ENCODE measurements around the gene STK24.
A peak's percentile ranks its signal among the peaks of the same experiment; 100 is the strongest.

The STK24 gene

DNA sequence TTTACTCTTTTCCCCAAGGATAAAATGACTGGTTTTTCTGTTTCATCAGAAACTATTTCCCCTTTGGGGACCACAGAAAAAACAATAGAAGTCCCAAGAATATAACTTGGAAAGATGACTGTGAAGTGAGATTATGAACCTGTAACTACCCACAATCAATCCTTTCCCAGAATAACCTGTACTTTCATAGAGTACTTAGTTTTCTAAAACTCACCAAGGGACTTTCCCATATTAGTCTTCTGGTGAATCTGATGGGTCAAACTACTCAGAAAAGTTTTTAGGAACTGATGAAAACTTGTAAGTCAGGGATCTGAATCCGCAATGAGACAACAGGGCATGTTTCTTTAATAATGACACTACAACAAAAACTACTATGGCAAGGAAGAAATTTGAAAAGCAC, 62.6 kb downstream of the STK24 start:
- H3K9me3 ChIP-seq (ENCODE audit: control insufficient read depth, low read length), result no peaks in the 10 kb centered on the region
- no peak for DNase-seq (ENCODE audit: low read depth)
- H3K4me3 ChIP-seq (ENCODE audit: low read length), result no peak overlapping the region
- no peaks in the 10 kb centered on the region for H3K27me3 ChIP-seq (replicated peaks; ENCODE audit: control insufficient read depth, insufficient read depth, low read length)
- peaks cover 14% of the 10 kb centered on the region for H3K4me1 ChIP-seq (ENCODE audit: control insufficient read depth, insufficient read depth, low read length)
- peaks cover 11% of the 10 kb centered on the region for H3K36me3 ChIP-seq (ENCODE audit: control insufficient read depth, insufficient read depth, low read length, severe bottlenecking)
- no peak overlapping the region for H3K9ac ChIP-seq (ENCODE audit: low read length)

DNA sequence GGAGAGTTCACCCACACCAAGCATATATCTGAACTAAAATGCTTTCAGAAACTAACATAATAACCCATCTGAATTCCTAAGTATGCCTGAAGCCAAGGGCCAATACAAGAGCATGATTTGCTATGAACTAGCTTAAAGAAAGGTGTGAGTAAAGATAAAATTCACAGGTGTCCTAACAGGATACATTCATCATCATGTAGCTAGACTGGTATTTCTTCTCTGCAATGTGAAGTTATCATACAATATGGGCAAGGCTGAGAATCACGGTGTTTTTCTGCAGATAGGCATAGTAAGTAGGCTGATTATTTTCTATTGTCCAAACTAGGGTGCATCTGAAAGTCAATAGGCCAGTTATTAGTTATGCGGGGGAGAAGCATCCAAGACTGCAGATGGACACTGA, 63.1 kb downstream of the STK24 start:
- H3K4me1 ChIP-seq (ENCODE audit: control insufficient read depth, insufficient read depth, low read length), result peaks cover 18% of the 10 kb centered on the region
- no peak overlapping the region for H3K4me3 ChIP-seq (ENCODE audit: low read length)
- no peaks in the 10 kb centered on the region for H3K9me3 ChIP-seq (ENCODE audit: control insufficient read depth, low read length)
- no peaks in the 10 kb centered on the region for H3K27me3 ChIP-seq (replicated peaks; ENCODE audit: control insufficient read depth, insufficient read depth, low read length)
- H3K36me3 ChIP-seq (ENCODE audit: control insufficient read depth, insufficient read depth, low read length, severe bottlenecking), result peaks cover 11% of the 10 kb centered on the region
- H3K9ac ChIP-seq (ENCODE audit: low read length), result no peak overlapping the region
- DNase-seq (ENCODE audit: low read depth), result no peak

DNA sequence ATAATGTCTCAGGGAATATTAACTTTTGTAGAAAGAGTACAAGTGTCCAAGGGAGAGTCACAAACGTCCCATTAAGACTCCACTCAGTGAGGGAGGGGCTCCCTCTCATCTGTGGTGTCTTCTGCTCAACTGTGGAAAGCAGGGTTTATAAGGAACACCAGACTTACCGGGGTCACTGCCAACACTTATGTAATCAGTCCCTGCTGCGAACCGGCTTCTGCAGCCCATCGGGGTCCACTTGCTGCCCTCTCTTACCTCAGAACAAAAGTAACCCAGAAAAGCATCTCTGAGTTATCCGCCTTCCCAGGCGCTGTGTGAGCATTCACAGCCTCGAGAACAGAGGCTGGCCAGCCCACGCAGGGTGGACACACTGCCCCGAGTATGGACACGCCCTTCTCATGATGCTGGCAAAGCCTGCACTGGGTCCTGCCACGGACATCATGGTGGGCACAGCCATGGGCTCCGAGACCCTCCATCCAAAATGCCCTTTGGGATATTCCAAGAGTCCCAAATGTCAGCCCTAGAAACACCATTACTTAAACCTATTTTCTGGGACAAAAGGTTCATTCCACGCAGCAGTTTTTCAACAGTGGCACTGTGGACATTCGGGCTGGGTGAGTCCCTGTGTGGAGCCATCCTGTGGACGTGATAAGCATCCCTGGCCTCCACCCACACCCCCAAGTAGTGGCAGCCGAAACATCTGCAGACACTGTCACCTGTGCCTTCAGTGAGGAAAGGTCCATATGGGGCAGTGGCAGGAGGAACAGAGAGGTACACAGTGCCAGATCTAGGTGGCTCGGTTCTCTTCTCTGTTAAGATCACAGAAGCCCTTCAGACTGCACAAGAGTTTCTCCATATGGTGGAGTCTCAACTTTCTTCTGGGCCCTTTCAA, 63.9 kb downstream of the STK24 start:
- peaks cover 4% of the 10 kb centered on the region for H3K36me3 ChIP-seq (ENCODE audit: control insufficient read depth, insufficient read depth, low read length, severe bottlenecking)
- no peak overlapping the region for H3K4me3 ChIP-seq (ENCODE audit: low read length)
- H3K27me3 ChIP-seq (replicated peaks; ENCODE audit: control insufficient read depth, insufficient read depth, low read length), result no peaks in the 10 kb centered on the region
- H3K9ac ChIP-seq (ENCODE audit: low read length), result no peak overlapping the region
- peaks cover 26% of the 10 kb centered on the region for H3K4me1 ChIP-seq (ENCODE audit: control insufficient read depth, insufficient read depth, low read length)
- H3K9me3 ChIP-seq (ENCODE audit: control insufficient read depth, low read length), result no peaks in the 10 kb centered on the region
- DNase-seq (ENCODE audit: low read depth), result no peak

- H3K27me3 ChIP-seq (replicated peaks; ENCODE audit: control insufficient read depth, insufficient read depth, low read length), result no peaks in the 10 kb centered on the region
- DNase-seq (ENCODE audit: low read depth), result no peak
- no peak overlapping the region for H3K4me3 ChIP-seq (ENCODE audit: low read length)
- H3K9ac ChIP-seq (ENCODE audit: low read length), result no peak overlapping the region
- no peaks in the 10 kb centered on the region for H3K36me3 ChIP-seq (ENCODE audit: control insufficient read depth, insufficient read depth, low read length, severe bottlenecking)
- H3K4me1 ChIP-seq (ENCODE audit: control insufficient read depth, insufficient read depth, low read length), result peaks cover 36% of the 10 kb centered on the region
- no peaks in the 10 kb centered on the region for H3K9me3 ChIP-seq (ENCODE audit: control insufficient read depth, low read length)
Measured at GRCh38 chr13:98511435-98511834, 65.5 kb downstream of the STK24 start.

DNA sequence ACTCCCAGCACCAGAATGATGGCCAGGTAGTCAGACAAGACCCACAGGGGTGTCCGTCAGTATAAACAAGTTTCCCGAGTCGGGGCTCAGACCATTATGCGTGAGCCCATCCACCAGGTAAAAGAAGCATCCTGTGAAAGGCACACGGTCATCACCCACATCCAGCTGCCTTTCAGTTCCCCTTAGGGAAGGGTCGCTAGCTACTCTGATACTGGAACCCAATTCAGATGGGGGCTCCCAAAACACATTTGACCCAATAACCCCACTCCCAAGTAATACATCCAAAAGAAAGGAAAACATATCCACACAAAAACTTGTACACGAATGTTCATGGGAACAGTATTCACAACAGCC, 66.8 kb downstream of the STK24 start:
- Histone ChIP-seq H3K27me3 (replicated peaks; ENCODE audit: control insufficient read depth, insufficient read depth, low read length) (no peaks in the 10 kb centered on the region), H3K36me3 (ENCODE audit: control insufficient read depth, insufficient read depth, low read length, severe bottlenecking) (no peaks in the 10 kb centered on the region), H3K9ac (ENCODE audit: low read length) (no peak overlapping the region), H3K9me3 (ENCODE audit: control insufficient read depth, low read length) (no peaks in the 10 kb centered on the region), H3K4me1 (ENCODE audit: control insufficient read depth, insufficient read depth, low read length) (peaks cover 38% of the 10 kb centered on the region), H3K4me3 (ENCODE audit: low read length) (no peak overlapping the region)
- DNase-seq (ENCODE audit: low read depth), result no peak

DNA sequence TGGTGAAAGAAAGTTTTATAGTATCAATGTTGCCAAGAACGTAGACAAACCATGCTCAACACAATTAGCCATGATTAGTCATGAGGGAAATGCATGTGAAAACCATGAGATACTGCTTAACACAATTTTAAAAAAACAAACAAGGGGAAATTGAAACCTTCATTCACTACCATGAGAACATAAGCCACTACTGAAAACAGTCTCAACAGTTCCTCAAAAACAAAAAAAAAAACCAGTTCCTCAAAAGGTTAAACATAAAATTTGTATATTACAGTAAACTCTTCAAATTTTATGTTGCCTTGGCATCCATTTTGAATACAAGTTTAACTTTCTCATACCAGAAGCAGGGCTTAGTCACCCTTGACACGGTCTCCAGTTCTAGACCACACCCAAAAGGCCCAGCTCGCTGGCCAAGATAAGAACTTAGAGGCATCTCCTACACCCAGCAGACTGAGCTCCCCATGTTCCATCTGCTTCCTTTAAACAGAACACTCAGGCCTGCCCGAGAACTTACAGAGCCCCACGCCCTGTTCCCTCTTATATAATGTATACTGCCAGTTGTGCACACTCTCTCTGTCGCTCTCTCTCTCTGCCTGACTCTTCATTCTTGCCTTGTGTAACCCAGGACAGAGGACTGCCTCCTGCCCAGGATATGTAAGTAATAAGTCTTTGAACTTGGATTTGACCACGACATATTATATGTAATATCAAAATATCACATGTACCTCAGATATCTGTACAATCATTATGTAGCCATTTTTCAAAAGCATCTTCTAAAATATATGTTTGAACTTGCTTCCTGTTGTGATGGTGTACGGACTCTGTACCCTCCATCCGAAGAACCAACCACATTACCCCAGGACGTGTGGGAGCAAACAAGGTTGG, 67.4 kb downstream of the STK24 start:
- no peaks in the 10 kb centered on the region for H3K27me3 ChIP-seq (replicated peaks; ENCODE audit: control insufficient read depth, insufficient read depth, low read length)
- no peaks in the 10 kb centered on the region for H3K36me3 ChIP-seq (ENCODE audit: control insufficient read depth, insufficient read depth, low read length, severe bottlenecking)
- no peaks in the 10 kb centered on the region for H3K9me3 ChIP-seq (ENCODE audit: control insufficient read depth, low read length)
- H3K4me3 ChIP-seq (ENCODE audit: low read length), result peak overlapping the region; percentile 21
- no peak overlapping the region for H3K9ac ChIP-seq (ENCODE audit: low read length)
- peak; percentile 87 for DNase-seq (ENCODE audit: low read depth)
- peaks cover 38% of the 10 kb centered on the region for H3K4me1 ChIP-seq (ENCODE audit: control insufficient read depth, insufficient read depth, low read length)

GRCh38 chr13:98508685-98509084, 68.2 kb downstream of the STK24 start:
- DNase-seq (ENCODE audit: low read depth), result peak; percentile 66
- no peak overlapping the region for H3K9ac ChIP-seq (ENCODE audit: low read length)
- H3K9me3 ChIP-seq (ENCODE audit: control insufficient read depth, low read length), result no peaks in the 10 kb centered on the region
- H3K4me1 ChIP-seq (ENCODE audit: control insufficient read depth, insufficient read depth, low read length), result peaks cover 44% of the 10 kb centered on the region
- H3K4me3 ChIP-seq (ENCODE audit: low read length), result peak overlapping the region; percentile 35
- H3K36me3 ChIP-seq (ENCODE audit: control insufficient read depth, insufficient read depth, low read length, severe bottlenecking), result no peaks in the 10 kb centered on the region
- no peaks in the 10 kb centered on the region for H3K27me3 ChIP-seq (replicated peaks; ENCODE audit: control insufficient read depth, insufficient read depth, low read length)

- peak overlapping the region; percentile 35 for H3K4me3 ChIP-seq (ENCODE audit: low read length)
- peaks cover 48% of the 10 kb centered on the region for H3K4me1 ChIP-seq (ENCODE audit: control insufficient read depth, insufficient read depth, low read length)
- H3K36me3 ChIP-seq (ENCODE audit: control insufficient read depth, insufficient read depth, low read length, severe bottlenecking), result no peaks in the 10 kb centered on the region
- no peaks in the 10 kb centered on the region for H3K27me3 ChIP-seq (replicated peaks; ENCODE audit: control insufficient read depth, insufficient read depth, low read length)
- no peak overlapping the region for H3K9ac ChIP-seq (ENCODE audit: low read length)
- DNase-seq (ENCODE audit: low read depth), result peak; percentile 55
- H3K9me3 ChIP-seq (ENCODE audit: control insufficient read depth, low read length), result no peaks in the 10 kb centered on the region
Measured at GRCh38 chr13:98508280-98508679, 68.6 kb downstream of the STK24 start.

GRCh38 chr13:98507282-98507797, 69.6 kb downstream of the STK24 start:
- peak; percentile 52 for DNase-seq (ENCODE audit: low read depth)
- Histone ChIP-seq H3K4me3 (ENCODE audit: low read length) (no peak overlapping the region), H3K4me1 (ENCODE audit: control insufficient read depth, insufficient read depth, low read length) (peaks cover 57% of the 10 kb centered on the region), H3K9me3 (ENCODE audit: control insufficient read depth, low read length) (no peaks in the 10 kb centered on the region), H3K27me3 (replicated peaks; ENCODE audit: control insufficient read depth, insufficient read depth, low read length) (no peaks in the 10 kb centered on the region), H3K9ac (ENCODE audit: low read length) (no peak overlapping the region), H3K36me3 (ENCODE audit: control insufficient read depth, insufficient read depth, low read length, severe bottlenecking) (no peaks in the 10 kb centered on the region)

DNA sequence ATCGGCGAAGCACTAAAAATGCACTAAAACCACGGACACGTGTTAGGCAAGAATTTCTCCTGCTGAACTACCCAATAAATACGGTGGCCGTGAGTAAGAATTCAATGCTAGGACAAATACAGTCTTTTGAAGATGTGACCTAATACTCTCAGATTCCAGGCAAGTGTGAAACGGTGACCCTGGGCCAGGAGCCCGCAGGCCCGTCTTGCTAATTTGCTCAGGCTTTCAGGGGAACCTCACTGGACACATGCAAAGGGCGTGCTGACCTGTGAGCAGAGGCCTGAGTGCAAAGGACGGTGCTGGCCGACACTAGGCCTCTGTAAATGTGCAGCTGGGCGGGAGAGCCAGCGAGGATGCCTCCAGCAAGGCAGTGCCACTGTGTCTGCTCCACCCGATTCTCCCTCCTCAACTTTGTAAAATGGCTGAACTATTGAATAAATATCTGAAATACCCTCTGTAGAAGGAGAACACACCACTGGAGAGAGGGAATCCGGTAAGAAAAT, 70.1 kb downstream of the STK24 start:
- no peak for DNase-seq (ENCODE audit: low read depth)
- Histone ChIP-seq H3K9ac (ENCODE audit: low read length) (no peak overlapping the region), H3K4me3 (ENCODE audit: low read length) (no peak overlapping the region), H3K9me3 (ENCODE audit: control insufficient read depth, low read length) (no peaks in the 10 kb centered on the region), H3K36me3 (ENCODE audit: control insufficient read depth, insufficient read depth, low read length, severe bottlenecking) (no peaks in the 10 kb centered on the region), H3K4me1 (ENCODE audit: control insufficient read depth, insufficient read depth, low read length) (peaks cover 63% of the 10 kb centered on the region), H3K27me3 (replicated peaks; ENCODE audit: control insufficient read depth, insufficient read depth, low read length) (no peaks in the 10 kb centered on the region)

- Histone ChIP-seq H3K9me3 (ENCODE audit: control insufficient read depth, low read length) (no peaks in the 10 kb centered on the region), H3K4me1 (ENCODE audit: control insufficient read depth, insufficient read depth, low read length) (peaks cover 64% of the 10 kb centered on the region), H3K36me3 (ENCODE audit: control insufficient read depth, insufficient read depth, low read length, severe bottlenecking) (no peaks in the 10 kb centered on the region), H3K9ac (ENCODE audit: low read length) (no peak overlapping the region), H3K4me3 (ENCODE audit: low read length) (no peak overlapping the region), H3K27me3 (replicated peaks; ENCODE audit: control insufficient read depth, insufficient read depth, low read length) (no peaks in the 10 kb centered on the region)
- no peak for DNase-seq (ENCODE audit: low read depth)
Measured at GRCh38 chr13:98506322-98506721, 70.6 kb downstream of the STK24 start.

All from adipocyte (in vitro differentiated cells).